ENCODE data around the gene NSUN6. TPM values are rescaled to one million over a fixed set of nuclear protein-coding genes. Genes with fewer than 3 reads are reported as not detected.

The NSUN6 gene
- total RNA-seq, 1 donor from 2014 or later: 27.1 TPM

- ATAC-seq: no peak
These were observed 145.8 kb downstream of the NSUN6 start for GRCh38 chr10:18505456-18506118.

GRCh38 chr10:18504161-18504560, 147.2 kb downstream of the NSUN6 start:
- DNase-seq (ENCODE audit: low spot score): no peak
- no peak for ATAC-seq

More at GRCh38 chr10:18505456-18506118, 145.8 kb downstream of the NSUN6 start:
- DNase-seq (ENCODE audit: low spot score): no peak

- ATAC-seq: no peak
- DNase-seq (ENCODE audit: low spot score): no peak
These were observed 149.8 kb downstream of the NSUN6 start for GRCh38 chr10:18501629-18502028.

GRCh38 chr10:18501198-18501597, 150.2 kb downstream of the NSUN6 start:
- DNase-seq (ENCODE audit: low spot score): no peak
- ATAC-seq: no peak

GRCh38 chr10:18500576-18500975, 150.8 kb downstream of the NSUN6 start:
- DNase-seq (ENCODE audit: low spot score): no peak
- ATAC-seq: no peak

- no peak for ATAC-seq
- DNase-seq (ENCODE audit: low spot score): no peak
These were observed 152.4 kb downstream of the NSUN6 start for GRCh38 chr10:18498998-18499397.

- DNase-seq (ENCODE audit: low spot score): no peak
- no peak for ATAC-seq
These were observed 153.5 kb downstream of the NSUN6 start for GRCh38 chr10:18497806-18498369.

Other genes with a start within 250 kb of the NSUN6 start
- gene ARL5B, start 7.8 kb upstream of the NSUN6 start, total RNA-seq: 7.7 TPM